CD4-positive, alpha-beta T cell (primary cell): ENCODE measurements around the gene HTR3C. TPM values are rescaled to one million over a fixed set of nuclear protein-coding genes. Genes with fewer than 3 reads are reported as not detected.
"Not testable (repeated sequence)": the region's sequence is repeated elsewhere in the genome, so short reads cannot be mapped to it uniquely, and the experiment has no call there.

ENCODE experiments used
- ATAC-seq: fragments of 200-7000 bp; cut with Tn5 transposase; one replicate; pipeline ENCODE4 v1.10.0; 2022; ENCODE audit warnings: mild to moderate bottlenecking; ENCODE audit not compliant: poor library complexity
- CTCF ChIA-PET: fragments of 350-600 bp; sonication (Branson Sonifier 250); formaldehyde crosslinking; loops from one replicate; lab custom pipeline; 2021; ENCODE audit warnings: antibody characterized with exemption, inconsistent platforms; lab: Charles Lee
- POLR2A ChIA-PET: fragments of 350-600 bp; sonication (Branson Sonifier 250); formaldehyde crosslinking; loops from one replicate; lab custom pipeline; 2021; ENCODE audit warnings: antibody characterized with exemption, inconsistent platforms; lab: Charles Lee
- DNase-seq, 14 experiments: peaks; one replicate each; pipeline ENCODE4 v3.0.0-alpha.2; 2013 to 2020; ENCODE audit warnings: mixed read lengths in 2 of 14
- H3K27ac ChIP-seq, 2 donors: one replicate each; pipeline versions ENCODE4 v1.5.1 to v1.7.0; 2013; ENCODE audit warnings: low read length in 2 of 2, low read depth in 1 of 2, mild to moderate bottlenecking in 1 of 2
- H3K27me3 ChIP-seq, 2 experiments: 1 replicate in 1 of 2; 2 replicates in 1 of 2; pipeline versions ENCODE4 v1.6.1 to v1.7.0; 2013; ENCODE audit warnings: low read length in 2 of 2, control low read depth in 1 of 2, mild to moderate bottlenecking in 1 of 2, moderate library complexity in 1 of 2; ENCODE audit not compliant: insufficient read depth in 2 of 2, control insufficient read depth in 1 of 2
- H3K36me3 ChIP-seq: one replicate; pipeline ENCODE4 v1.6.1; 2013; ENCODE audit warnings: low read length, control low read depth; ENCODE audit not compliant: insufficient read depth
- H3K4me1 ChIP-seq: one replicate; pipeline ENCODE4 v1.6.1; 2013; ENCODE audit warnings: low read length, control low read depth; ENCODE audit not compliant: insufficient read depth
- H3K4me3 ChIP-seq: one replicate; pipeline ENCODE4 v1.5.1; 2013; ENCODE audit warnings: mild to moderate bottlenecking, low read length, moderate library complexity
- H3K9me3 ChIP-seq, 2 experiments: 1 replicate in 1 of 2; 2 replicates in 1 of 2; pipeline versions ENCODE4 v1.6.1 to v1.7.0; 2013; ENCODE audit warnings: low read length in 2 of 2, mild to moderate bottlenecking in 2 of 2, control low read depth in 1 of 2, moderate library complexity in 1 of 2; ENCODE audit not compliant: control insufficient read depth in 1 of 2, insufficient read depth in 1 of 2
- H3K27ac Mint-ChIP-seq: one replicate; pipeline ENCODE4 v1.8.0; 2020; ENCODE audit warnings: mixed read lengths
- H3K27me3 Mint-ChIP-seq: one replicate; pipeline ENCODE4 v1.8.0; 2021; ENCODE audit warnings: mixed read lengths
- H3K36me3 Mint-ChIP-seq: one replicate; pipeline ENCODE4 v1.8.0; 2021; ENCODE audit warnings: low read depth, mixed read lengths
- H3K4me1 Mint-ChIP-seq: one replicate; pipeline ENCODE4 v1.8.0; 2021; ENCODE audit warnings: low read depth, mixed read lengths
- H3K4me3 Mint-ChIP-seq: one replicate; pipeline ENCODE4 v1.8.0; 2020; ENCODE audit warnings: mild to moderate bottlenecking, mixed read lengths
- H3K9me3 Mint-ChIP-seq: one replicate; pipeline ENCODE4 v1.8.0; 2020; ENCODE audit warnings: mixed read lengths
- CTCF ChIP-seq: fragments of 200-600 bp; IDR thresholded peaks from one replicate; pipeline ENCODE4 v1.8.0; 2022; ENCODE audit warnings: antibody characterized with exemption, mild to moderate bottlenecking
- intact Hi-C, 2 experiments: fragments of 100-400 bp; cut with DNase I in 1 of 2; cut with micrococcal nuclease in 1 of 2; formaldehyde crosslinking; loops; one replicate each; pipeline versions ENCODE4 v1.15.1 to v1.9.0; 2023 to 2025; cut with DNase I, micrococcal nuclease
- total RNA-seq, 174 experiments: library from RNA in 2 of 174; stranded (reverse) in 2 of 174; gene quantifications; one replicate each; pipeline ENCODE4 v1.2.3 and lab custom pipeline; 2021 to 2026

HTR3C gene
- total RNA-seq, 2 experiments from 2014 or later, result not detected

GRCh38 chr3:184068344-184068743 is 15.5 kb downstream of the HTR3C start:
- no peaks in the 10 kb centered on the region for H3K36me3 ChIP-seq
- no peaks in the 10 kb centered on the region for H3K27me3 ChIP-seq
- H3K9me3 Mint-ChIP-seq, result no peaks in the 10 kb centered on the region
- ChIA-PET POLR2A (no interaction called here), CTCF (no interaction called here)
- no peak overlapping the region for H3K4me3 Mint-ChIP-seq
- H3K4me1 ChIP-seq, result no peaks in the 10 kb centered on the region
- H3K27me3 Mint-ChIP-seq, result peaks cover 2% of the 10 kb centered on the region
- no peaks in the 10 kb centered on the region for H3K4me1 Mint-ChIP-seq
- H3K4me3 ChIP-seq, result no peak overlapping the region
- no peak overlapping the region for H3K27ac ChIP-seq
- ATAC-seq (no peak), DNase-seq (no peak)
- intact Hi-C loops, result no loop called here
- peaks cover 0 to 6% of the 10 kb centered on the region in 2 experiments for H3K9me3 ChIP-seq
- no peak overlapping the region for H3K27ac Mint-ChIP-seq
- H3K36me3 Mint-ChIP-seq, result no peaks in the 10 kb centered on the region
- TF ChIP-seq CTCF, result no peak

- POLR2A ChIA-PET, H3K36me3 ChIP-seq, intact Hi-C loops, H3K27ac Mint-ChIP-seq, H3K4me1 Mint-ChIP-seq, H3K9me3 Mint-ChIP-seq, ATAC-seq, H3K36me3 Mint-ChIP-seq, CTCF ChIA-PET, H3K4me1 ChIP-seq, H3K9me3 ChIP-seq, H3K4me3 ChIP-seq, DNase-seq, H3K4me3 Mint-ChIP-seq, H3K27me3 ChIP-seq, H3K27ac ChIP-seq: not testable (repeated sequence)
- peaks cover 11% of the 10 kb centered on the region for H3K27me3 Mint-ChIP-seq
These were observed 18.3 kb downstream of the HTR3C start for GRCh38 chr3:184071142-184071541.

GRCh38 chr3:184073621-184074020 is 20.8 kb downstream of the HTR3C start:
- Mint-ChIP-seq H3K27me3 (peaks cover 11% of the 10 kb centered on the region), H3K36me3 (no peaks in the 10 kb centered on the region), H3K4me1 (no peaks in the 10 kb centered on the region), H3K4me3 (no peak overlapping the region), H3K9me3 (no peaks in the 10 kb centered on the region), H3K27ac (no peak overlapping the region)
- ChIA-PET CTCF (no interaction called here), POLR2A (no interaction called here)
- Histone ChIP-seq H3K27ac (no peak overlapping the region), H3K9me3 (peaks cover 0 to 6% of the 10 kb centered on the region in 2 experiments), H3K27me3 (no peaks in the 10 kb centered on the region), H3K4me1 (no peaks in the 10 kb centered on the region), H3K4me3 (no peak overlapping the region), H3K36me3 (no peaks in the 10 kb centered on the region)
- no peak for TF ChIP-seq CTCF
- DNase-seq, result no peak
- intact Hi-C loops, result no loop called here
- no peak for ATAC-seq

- intact Hi-C loops, result no loop called here
- H3K4me3 ChIP-seq, result no peak overlapping the region
- no peaks in the 10 kb centered on the region for H3K27me3 ChIP-seq
- no peak for TF ChIP-seq CTCF
- Mint-ChIP-seq H3K36me3 (no peaks in the 10 kb centered on the region), H3K4me1 (no peaks in the 10 kb centered on the region), H3K27ac (no peak overlapping the region), H3K4me3 (no peak overlapping the region), H3K27me3 (peaks cover 11% of the 10 kb centered on the region), H3K9me3 (no peaks in the 10 kb centered on the region)
- H3K36me3 ChIP-seq, result no peaks in the 10 kb centered on the region
- no peak overlapping the region for H3K27ac ChIP-seq
- no peaks in the 10 kb centered on the region for H3K9me3 ChIP-seq
- ATAC-seq, result no peak
- H3K4me1 ChIP-seq, result no peaks in the 10 kb centered on the region
- DNase-seq, result no peak
- CTCF ChIA-PET, result no interaction called here
- POLR2A ChIA-PET, result no interaction called here
These were observed 23.1 kb downstream of the HTR3C start for GRCh38 chr3:184075901-184076300.
